Posterior cingulate gyrus (tissue), 11 donors: ENCODE data around the gene ENG.
"Not testable (repeated sequence)": the region's sequence is repeated elsewhere in the genome, so short reads cannot be mapped to it uniquely, and the experiment has no call there.

Source experiments
- DNase-seq, 10 donors: peaks; one replicate each; pipeline versions ENCODE4 v3.0.0 to v3.0.0-alpha.2; 2020 to 2021; ENCODE audit warnings: mixed read lengths in 3 of 10
- intact Hi-C: fragments of 100-400 bp; cut with DNase I; formaldehyde crosslinking; loops from one replicate; pipeline ENCODE4 v1.15.1; 2023

Gene ENG

DNA sequence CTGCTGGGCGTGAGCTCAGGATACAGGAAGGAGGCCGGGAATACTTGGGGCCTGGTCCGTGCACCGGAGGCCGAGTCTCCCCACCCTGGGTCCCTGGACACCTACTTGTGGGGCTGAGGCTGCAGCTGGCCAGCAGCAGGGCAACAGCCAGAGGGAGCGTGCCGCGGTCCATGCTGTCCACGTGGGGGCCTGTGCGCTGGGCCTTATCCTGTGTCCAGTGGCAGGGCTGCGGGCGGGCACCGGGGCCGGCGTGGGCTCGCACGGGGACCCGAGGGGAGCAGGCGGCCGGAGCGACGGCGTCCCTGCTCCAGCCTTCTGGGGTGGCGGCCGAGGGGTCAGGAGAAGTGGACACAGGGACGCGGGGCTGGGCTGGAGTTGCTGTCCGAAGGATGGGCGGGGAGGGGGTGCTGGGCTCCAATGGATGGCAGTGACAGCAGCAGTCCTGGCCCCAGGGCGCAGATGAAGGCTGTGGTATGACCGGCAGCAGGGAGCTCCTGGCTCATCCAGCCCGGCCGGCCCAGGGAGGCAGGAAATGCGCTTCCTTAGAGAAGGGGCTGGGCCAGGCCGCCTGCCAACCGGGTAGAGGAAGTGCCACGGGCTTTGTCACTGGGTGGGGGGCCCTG, at the start of gene ENG:
Gene ENG, minus strand, starts transcription at position 475 of the 623 bp plus-strand sequence. Its CDS starts 303 bp downstream, at position 172.
- intact Hi-C loops, result no loop called here
- no peak for DNase-seq

DNA sequence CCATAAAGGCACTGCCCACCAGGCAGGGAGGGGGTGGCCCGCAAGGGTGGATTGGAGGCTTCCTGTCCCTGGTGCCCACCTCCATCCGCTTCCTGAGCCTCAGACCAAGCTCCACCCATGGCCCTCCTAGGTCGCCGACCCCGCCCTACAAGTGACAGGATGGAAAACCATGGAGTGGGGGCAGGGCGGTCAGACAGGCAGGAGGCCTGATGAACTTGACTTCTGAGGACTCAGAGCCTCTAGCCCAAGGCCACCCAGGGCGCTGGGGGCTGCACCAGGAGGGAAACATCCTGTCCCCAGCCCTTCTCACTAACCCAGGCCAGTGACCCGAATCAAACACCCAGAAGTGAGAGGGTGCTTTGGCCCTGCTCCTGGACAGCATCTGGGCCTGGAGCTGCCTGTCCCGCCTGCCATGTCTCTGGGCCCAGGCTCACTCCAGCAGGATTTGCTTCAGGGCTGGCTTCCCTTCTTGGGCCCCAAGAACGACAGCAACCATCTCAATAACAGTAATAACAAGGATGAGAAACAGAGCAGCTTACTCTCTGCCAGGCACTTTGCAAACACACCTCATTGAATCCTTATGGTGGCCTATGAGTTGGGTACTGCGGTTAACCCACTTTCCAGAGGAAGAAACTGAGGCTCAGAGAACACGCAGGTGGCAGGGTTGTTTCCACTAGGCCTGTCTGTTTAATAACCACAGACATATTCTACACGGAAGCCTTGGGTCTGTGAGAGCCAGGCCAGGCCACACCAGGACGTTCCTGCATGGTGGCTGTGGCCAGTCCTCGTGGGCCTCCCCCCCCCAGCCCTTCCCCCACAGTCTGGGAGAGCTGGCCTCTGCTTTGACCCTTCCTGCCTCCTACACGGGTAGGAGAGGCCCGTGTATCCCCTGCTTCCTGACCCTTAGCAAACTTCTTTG, 49.4 kb upstream of the ENG start:
- intact Hi-C loops, result no loop called here
- no peak for DNase-seq

DNA sequence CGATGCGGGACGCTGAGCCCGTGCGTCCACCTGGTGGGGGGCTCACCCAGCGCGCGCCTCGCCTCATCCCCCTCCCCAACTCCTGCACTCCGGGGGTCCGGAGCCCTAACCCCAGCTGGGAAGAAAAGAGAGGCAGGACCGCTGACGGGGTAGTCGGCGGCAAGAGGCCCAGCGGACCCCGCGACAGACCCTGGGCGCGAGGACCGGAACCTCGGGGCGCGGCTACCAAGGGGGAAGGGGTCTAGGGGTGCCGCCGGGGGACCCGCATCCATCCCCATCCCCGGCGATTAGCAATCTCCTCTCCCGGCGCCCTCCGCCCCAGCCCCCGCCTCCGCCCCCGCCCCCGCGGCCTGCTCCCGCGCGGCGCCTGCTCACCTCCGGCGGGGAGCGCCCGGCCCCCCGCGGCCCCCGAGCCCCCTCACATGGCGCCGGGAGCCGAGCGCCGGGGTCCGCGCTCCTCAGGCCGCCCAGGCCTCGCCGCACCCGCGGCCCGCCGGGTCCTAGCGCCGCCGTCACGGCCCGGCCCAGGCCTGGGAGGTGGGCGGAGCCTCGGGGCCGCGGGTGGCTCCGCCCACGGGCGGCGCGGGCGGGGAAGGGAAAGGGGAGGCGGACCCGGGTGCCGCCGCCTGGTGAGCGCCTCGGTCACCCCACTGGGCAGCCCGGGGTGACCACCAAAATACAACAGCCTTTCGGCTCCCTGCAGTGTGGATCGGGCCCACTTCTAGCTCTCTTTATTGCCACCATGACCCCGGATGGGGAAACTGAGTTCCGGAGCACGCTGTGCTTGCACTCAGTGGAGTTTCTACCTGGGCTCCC, 44.9 kb upstream of the ENG start, which contains the start of gene ST6GALNAC6:
Gene ST6GALNAC6, minus strand, starts transcription at position 476 of the 816 bp plus-strand sequence. CDS start 1,622 bp downstream, outside the sequence.
- DNase-seq, result peak; percentile 49 to 96 (median 70)
- intact Hi-C loops, result no loop called here

DNA sequence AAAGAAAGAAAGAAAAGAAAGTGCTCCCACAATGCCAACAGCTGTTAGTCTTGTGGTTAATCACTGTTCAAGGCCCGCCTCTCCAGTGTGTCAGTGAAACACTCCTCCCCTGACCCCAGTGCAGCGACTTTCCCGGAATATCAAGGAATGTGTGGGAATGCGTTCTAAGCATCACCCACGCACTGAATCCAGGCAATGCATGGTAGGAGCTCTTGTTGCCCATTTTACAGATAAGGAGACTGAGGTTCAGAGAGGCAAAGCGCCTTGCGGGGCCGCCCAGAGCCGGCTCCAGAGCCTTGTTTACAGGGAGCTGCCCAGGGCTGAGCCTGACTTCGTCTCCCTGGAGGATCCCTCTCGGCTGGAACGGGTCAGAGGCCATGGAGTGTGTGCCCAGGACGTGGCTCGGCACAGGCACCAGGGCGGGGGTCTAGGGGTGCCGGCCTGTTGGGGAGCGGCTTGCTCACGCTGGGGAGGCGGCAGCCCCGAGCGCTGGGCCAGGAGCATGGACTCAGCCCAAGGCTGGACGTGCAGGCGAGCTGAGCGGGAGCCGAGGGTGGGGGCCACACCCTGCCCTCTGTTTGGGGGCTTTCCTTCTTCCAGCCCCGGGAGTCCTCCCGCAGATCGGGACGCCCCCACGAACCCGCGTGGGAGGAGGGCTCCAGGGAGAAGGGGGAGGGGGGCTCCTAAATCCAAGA, 44.1 kb upstream of the ENG start:
- intact Hi-C loops, result no loop called here
- DNase-seq, result peak in 1 of 10 donors; percentile 77

DNA sequence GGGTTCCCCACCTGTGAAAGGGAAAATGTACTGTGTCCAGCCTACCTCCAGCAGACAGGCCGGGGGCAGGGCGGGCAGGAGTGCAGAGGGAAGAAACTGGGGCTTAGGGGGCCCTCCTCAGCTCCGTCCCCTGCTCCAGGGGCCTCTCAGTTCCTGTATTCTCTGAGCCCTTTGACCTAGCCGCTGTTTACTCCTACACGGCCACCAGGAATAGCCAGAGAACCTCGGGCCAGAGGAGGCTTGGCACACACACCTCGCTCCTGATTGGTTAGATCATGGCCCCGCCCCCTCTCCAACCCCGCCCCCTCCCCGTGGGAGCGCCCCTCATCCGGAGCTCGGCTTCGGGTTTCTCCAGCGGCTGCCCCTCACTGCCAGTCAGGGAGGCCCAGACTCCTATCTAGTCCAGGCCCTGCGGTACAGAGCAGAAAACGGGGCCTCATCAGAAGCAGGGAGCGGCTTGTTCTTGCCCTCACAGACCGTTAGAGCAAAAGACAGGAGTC, 42.8 kb upstream of the ENG start:
- intact Hi-C loops, result no loop called here
- peak; percentile 59 to 95 (median 78) for DNase-seq

DNA sequence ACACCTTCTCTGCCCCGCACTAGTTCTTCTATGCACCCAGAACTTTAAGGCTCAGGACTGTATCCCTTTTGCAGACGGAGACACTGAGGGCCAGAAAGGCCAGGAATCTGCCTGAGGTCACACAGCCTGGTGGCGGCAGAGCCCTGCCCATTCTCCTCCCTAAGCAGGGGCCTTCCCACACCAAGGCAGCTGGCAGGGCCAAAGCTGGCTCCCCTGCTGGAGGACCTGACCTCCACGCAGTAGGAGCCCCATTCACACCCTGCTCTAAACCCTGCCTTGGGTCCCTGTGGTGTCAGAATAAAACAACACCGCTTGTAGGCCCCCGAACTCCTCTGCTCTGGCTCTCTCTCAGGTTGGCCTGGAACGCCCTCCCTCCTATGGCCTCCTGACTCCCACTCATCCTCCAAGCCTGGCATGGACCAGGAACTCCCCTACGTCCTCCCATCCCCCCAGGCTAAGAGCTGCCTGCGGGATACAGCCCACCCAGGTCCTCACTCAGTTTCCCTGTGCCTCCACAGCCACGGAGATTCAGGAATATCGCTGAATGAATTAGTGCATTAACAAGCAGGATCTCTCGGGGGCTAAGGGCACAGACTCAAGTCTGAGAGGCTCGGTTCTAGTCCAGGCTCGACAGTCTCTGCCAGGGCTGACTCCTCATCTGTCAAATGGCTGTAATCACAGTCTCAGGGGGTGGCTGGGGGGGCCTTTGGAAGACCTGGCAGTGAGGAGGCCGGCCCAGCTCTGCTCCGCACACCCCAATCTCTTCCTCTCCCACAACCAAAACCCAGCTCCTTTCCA, 42.1 kb upstream of the ENG start:
- DNase-seq, result peak in 1 of 10 donors; percentile 63
- intact Hi-C loops, result no loop called here

DNA sequence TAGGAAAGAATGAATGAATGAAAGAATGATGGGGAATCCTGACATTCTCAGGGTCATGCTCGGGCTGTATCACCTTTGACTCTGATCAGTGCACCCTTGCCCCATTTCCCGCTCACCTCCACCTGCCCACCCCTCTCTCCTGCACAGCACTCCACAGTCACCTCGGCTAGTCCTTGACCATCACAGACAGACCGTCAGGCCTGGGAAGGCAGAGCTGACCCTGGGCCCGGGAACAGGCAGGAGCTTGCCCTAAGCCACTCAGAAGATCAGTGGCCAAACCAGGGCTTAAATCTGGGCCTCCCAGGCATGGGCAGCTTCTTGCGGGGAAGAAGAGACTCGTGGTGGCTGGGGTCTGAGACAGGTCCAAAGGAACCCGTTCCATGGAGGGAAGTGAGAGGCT, 41.4 kb upstream of the ENG start:
- intact Hi-C loops, result no loop called here
- no peak for DNase-seq

DNA sequence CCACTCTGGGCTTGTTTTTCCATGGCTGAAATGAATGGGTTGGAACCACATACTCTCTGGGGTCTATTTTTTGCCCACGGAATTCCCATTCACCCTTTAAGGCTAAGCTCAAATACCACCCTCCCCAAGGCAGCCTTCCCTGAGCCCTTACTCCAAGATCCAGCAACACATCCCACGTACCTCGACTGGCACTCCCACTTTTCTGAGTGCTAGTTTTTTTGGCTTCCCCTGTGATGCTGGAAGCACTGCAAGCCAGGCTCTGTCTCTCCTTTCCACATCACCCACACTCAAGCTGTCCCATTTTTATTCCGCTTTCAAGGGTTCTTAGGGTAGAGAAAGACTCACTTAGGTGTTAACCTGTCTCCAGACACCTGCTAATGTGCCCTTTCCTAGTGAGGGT, 38.9 kb upstream of the ENG start:
- intact Hi-C loops, result no loop called here
- DNase-seq, result peak in 4 of 10 donors; percentile 42 to 90 (median 51)

DNA sequence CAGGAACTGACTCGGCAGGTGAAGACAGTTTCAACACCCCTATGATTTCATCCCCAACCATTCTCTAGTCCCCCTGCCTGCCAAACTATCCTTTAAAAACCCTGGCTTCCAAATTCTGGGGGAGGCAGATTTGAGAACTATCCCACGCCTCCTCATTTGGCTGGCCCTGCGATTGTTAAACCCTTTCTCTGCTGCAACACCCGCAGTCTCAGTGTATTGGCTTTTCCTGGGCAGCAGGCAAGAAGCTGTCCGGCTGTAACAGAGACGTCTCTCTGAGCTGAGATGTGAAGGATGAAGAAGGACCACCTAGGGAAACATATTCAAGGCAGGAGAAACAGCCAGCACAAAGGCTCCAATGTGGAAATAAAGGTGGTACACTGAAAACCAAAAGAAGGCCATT, 38.4 kb upstream of the ENG start:
- DNase-seq, result no peak
- intact Hi-C loops, result no loop called here

DNA sequence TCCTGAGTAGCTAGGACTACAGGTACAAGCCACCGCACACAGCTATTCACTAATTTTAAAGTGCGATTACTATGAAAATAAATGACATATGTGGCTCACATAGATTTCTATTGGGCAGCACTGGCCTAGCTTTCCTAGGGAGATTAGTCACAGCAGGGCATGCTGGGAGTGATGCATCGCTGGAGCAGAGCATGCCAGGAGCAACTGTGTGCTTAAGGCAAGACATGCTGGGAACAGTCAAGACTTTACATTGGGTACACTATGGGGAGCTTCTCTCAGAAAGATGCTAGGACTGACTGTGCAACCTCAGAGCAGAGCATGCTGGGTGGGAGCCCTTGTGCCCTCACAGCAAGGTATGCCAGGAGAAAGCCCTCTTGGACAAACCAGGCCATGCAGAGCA, 35.6 kb upstream of the ENG start:
- peak in 1 of 10 donors; percentile 72 for DNase-seq
- intact Hi-C loops, result no loop called here

DNA sequence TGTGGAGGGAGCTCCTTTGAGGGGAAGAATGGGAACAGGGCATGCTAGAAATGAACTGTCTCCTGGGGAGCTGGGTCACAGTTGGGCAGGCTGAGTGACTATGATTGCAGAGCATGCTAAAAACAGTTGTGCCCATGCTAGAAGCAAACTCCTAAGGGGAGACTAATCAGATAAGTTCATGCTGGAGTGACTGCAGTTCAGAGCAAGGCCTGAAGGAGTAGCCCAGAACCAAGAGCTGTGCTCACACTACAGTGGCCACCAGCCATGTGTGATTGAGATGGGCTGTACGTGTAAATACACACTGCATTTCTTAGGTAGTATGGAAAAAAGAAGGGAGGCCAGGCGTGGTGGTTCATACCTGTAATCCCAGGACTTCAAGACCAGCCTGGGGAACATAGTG, 33.3 kb upstream of the ENG start:
- intact Hi-C loops, result no loop called here
- no peak for DNase-seq

DNA sequence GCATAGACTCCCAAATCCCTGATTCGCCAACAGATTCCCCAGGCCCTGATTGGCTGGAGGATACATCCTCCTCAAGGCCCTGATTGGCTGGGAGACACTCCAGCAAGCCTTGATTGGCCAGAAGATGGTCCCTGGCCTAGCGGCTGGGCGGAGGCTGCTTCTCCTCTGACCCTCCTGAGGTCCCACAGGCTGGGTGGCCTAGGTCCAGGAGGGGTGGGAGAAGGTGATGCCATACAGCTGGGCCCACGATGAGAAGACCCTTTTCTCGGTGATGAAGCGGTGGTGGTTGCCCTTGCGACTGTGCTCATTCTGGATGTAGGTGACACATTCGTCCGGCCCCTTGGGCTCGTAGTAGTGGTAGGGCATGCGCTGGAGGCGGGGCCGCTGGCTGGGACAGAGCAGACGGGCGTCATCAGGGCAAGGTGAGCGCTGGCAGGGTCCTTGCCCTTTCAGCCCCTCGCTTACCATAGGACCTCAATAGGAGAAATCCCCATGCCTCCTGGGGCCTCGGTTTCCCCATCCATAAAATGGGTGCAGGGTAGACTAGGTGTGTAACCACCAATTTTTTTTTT, 32.0 kb upstream of the ENG start:
- intact Hi-C loops, result no loop called here
- no peak for DNase-seq

DNA sequence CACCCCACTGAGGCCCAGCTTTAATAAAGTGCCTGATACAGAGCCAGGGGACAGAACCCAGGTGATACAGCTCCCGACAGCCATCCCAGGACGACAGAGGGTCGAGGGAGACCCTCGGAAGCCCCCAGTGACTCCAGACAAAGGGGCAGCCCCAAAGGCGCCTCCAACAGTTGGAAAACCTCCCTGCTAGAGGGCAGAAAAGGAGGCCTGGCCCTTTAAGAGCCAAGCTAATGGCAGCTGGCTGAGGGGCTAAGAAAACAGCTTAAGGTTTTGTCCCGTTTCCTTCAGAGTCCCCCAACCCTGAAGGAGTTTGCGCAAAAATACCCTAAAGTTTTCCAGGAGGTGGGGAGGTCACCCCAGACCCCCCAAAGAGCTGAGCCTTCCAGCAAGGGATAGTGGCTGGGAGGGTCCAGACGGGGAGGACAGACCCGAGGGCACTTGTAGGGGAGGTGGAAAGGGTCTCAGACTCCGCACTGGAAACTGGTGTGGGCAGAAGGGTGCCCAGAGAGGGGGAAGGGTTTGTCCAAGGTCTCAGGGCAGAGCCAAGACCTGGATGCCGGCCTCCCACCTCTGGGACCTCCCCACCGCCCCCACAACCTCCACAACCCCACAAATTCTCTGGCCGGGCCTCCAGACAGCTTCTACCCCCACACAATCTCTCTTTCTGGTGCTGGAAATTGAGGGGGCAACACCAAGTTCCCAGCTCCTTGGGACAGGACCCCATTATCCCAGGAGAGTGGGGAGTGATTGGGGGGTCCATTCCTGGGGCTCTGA, 31.2 kb upstream of the ENG start:
- intact Hi-C loops, result no loop called here
- DNase-seq, result no peak

DNA sequence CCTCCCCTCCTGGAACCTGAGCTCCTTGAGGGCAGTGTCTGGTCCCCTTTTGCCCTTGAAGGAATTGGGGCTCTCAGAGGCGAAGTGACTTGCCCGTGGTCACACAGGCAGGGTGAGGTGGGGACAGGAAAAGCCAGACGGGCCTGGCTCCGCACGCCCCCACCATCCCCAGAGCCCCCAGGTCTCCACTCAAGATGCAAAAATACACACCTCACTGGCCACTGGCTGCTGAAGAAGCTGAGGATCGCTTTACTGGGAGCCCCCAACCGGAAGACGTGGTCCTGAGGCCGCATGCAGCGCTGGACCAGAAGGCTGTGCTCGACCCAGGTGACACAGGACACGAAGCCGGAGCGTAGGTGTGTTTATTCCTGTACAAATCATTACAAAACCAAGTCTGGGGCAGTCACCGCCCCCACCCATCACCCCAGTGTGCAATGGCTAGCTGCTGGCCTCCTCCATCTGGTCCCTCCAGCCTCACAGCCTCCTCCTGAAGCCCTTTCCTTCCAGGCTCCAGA, 30.6 kb upstream of the ENG start:
- intact Hi-C loops, result no loop called here
- no peak for DNase-seq

DNA sequence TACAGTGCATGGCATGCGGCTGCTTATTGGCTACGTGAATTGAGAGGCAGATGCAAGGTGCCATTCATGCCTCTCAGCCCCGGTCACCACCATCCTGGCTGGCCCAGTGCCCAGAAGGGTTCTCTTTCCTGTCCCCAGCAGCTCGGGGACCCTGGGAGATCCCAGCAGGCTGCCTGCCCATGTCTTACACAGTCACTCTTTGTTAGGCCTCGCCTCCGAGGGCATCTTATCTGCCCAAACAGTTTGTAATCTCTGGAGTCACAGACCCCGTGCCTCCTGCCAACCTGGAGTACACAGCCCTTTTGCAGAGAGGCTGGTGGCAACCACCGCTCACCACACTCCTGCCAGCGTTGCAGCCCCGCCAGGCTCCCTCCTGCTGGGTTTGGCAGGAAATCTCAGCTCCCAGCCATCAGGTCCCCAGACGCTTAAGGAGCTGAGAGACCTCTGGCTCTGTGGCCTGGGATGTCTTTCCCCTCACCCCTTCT, 30.0 kb upstream of the ENG start:
- intact Hi-C loops, result no loop called here
- no peak for DNase-seq

DNA sequence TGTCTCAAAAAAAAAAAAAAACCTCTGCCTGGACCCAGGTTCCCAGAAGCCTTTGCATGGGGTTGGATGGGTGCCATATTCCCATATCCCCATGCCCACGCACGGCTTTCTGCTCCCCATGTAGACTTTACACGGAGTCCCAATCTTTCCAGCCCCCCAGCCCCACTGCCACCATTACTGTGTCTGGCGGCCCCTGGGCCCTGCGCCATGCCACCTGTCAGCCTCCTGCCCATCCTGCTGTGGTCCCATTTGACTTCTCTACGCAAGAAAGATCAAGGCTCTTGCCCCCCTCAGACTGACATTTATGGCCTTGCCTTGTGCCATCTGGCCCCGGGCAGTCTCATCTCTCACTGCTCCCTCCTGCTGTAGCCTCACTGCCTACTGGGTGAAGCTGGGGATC, 29.5 kb upstream of the ENG start:
- DNase-seq, result no peak

DNA sequence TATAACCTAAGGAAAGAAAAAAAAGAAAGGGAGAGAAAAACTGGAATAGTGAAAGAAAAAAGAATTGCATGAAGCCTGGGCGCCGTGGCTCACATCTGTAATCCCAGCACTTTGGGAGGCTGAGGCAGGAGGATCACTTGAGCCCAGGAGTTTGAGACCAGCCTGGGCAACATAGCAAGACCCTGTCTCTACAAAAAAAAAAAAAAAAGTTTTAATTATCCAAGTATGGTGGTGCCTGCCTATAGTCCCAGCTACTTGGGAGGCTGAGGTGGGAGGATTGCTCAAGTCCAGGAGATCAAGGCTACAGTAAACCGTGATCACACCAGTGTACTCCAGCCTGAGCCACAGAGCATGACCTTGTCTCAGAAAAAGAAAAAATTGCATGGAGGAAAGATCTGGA, 27.3 kb upstream of the ENG start:
- DNase-seq, intact Hi-C loops: not testable (repeated sequence)

More for the DNA sequence above, 29.5 kb upstream of the ENG start:
- intact Hi-C loops, result no loop called here

DNA sequence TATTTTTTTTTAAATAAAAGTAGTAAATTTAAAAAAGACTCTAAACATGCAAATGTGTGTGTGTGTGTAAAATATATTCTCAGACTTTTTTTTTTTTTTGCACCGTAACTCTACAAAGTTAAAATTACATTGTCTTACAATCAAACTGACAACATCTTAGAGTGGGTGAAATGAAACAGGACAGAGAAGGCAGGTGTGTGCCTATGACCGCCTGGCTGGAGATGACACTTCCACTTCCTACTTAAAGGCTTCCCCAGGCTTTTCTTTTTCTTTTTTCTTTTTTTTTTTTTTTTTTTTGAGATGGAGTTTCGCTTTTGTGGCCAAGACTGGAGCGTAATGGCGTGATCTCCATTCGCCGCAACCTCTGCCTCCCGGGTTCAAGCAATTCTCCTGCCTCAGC, 25.7 kb upstream of the ENG start:
- intact Hi-C loops, result no loop called here
- no peak for DNase-seq
